T-helper 1 cell (primary cell): ENCODE results near the gene LRRC23.

ENCODE experiments used
- DNase-seq, 5 donors: peaks; one replicate each; pipeline ENCODE4 v3.0.0-alpha.2; 2012 to 2020

LRRC23 gene

DNA sequence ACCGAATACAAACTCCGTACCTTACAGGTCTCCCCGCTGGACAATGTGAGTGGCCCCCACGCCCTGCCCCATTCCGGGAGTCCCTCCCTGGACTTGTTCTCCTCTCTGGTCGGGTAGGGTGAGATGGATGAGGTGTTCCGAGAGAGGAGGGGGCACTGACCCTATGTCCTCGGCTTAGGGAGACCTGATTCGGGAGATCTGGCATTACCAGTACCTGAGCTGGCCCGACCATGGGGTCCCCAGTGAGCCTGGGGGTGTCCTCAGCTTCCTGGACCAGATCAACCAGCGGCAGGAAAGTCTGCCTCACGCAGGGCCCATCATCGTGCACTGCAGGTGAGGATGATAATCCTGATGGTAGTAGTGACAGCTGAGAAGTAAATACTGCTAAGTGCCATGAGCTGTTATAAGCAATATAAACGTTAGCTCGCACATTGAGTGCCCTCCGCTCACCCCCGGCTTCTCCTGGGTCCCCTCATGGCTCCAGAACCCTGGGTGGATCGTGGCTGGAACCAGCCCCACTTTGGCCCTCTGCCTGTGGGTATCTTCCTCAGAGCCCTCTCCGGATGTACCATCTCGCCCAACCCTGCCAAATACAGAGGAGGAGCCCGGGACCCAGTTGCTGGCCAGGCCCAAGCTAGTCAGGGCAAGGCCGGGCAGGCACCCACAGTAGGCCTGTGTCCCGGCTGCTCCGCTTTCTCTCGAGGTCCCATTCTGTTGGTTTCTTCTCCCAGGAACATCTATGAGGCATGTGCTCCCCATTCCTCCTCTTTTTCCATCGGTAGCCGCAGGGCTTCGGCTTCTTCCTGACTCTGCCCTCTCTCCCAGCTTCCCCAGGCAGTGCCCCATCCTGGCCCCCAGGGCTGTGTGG is 53.4 kb downstream of the LRRC23 start:
- DNase-seq, result no peak

GRCh38 chr12:6958609-6959057 is 54.0 kb downstream of the LRRC23 start:
- DNase-seq, result no peak

DNA sequence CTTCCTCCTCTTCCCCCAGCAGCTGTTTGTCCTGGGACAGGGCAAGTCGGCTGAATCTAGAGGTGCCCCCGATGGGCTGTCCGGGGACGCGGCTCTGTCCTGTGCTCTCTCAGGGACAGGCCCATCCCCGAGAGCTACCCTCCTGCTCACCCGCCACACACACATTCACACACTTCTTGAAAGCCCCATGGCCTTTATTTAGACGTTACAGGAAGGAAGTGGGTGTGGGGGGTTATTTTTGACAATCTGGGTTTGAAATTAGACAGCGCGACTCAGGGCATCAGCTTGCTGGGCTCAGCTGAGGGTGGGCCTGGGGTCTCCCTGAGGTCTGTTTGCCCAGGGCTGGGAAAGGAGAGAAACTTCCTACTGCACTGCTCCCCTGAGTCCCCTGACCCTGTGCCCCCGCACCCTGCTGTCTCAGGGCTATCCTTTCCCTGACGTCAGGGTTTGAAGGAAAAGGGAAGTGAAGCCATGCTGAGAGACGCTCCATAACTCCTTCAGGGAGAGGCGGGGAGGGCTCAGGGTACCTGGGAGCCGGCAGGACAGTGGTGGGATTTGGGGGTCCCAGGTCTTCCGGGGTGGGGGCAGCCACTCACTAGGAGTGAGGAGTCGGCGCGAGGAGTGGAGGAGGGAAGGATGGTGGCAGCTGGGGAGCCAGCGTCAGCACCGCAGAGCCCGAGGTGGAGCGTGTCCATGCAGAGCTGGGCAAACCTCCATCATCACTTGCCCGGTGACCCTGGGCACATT is 54.6 kb downstream of the LRRC23 start:
- DNase-seq, result peak; percentile 62 to 83 (median 73)

- DNase-seq, result no peak
Measured at GRCh38 chr12:6959805-6960592, 55.4 kb downstream of the LRRC23 start.

DNA sequence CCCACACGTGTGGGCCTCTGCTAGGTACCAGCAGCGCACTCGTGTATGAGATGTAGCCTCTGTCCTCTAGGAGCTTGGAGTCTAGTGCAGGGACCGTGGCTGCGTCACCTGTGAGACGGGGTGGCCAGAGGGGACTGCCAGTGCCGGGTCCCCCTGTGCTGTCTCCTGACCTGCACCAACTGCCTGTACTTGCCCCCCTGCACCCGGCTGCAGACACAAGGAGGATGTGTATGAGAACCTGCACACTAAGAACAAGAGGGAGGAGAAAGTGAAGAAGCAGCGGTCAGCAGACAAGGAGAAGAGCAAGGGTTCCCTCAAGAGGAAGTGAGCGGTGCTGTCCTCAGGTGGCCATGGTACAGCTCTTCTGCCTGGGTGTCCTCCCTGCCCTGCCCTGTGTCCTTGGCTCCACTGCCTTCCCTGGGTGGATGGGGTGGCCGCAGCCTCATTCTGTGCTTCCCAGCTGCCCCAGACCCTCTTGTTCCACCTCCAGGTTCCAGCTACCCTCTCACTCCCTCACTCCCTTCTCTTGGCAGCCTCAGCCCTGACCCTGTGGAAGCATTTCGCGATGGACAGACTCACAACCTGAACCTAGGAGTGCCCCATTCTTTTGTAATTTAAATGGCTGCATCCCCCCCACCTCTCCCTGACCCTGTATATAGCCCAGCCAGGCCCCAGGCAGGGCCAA is 56.1 kb downstream of the LRRC23 start:
- peak in 1 of 5 donors; percentile 85 for DNase-seq

DNA sequence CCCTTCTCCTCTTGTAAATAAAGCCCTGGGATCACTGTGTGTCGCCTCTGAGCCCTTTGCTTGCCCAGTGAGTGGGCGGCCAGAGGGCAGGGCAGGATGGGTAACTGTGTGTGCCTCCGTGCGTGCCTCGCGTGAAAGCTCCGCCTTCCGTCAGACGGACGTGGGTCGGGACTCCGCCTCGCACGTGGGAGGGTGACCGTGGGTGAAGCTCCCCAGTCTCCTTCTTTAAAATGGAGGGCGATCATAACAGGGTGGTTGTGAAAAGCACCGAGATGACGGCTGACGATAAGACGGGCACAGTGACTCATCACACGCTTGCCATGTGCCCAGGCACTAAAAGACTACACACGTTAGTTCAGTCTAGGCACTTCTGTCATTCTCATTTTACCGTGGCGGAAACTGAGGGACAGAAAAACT is 56.7 kb downstream of the LRRC23 start:
- peak; percentile 79 to 93 (median 85) for DNase-seq

DNA sequence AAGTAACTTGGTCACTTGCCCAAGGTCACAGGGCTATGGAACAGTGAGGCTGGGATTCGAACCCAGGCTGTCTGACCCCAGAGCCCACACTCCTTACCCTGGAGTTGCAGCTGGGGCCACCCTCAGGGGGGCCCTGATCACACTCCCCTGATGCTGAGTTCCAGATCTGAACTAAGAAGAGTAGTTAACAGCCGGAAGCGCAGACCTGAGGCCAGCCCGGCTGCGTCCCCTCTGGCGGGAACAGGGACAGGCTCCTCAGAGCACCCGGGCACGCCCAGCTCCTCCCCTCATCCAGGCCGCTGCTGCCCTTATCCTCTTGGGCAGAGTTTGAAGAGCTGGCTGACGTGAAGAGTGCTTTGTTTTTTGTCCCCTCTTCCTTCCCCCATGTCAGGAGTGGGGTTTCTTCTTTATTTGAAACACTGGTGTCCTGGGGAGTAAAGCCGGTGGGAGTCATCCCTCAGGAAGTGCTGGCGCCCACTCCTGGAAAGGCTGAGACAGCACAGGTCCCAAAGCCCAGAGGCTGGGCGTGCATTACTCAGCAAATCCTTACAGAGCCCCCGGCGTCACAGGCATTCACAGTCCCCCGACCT is 57.2 kb downstream of the LRRC23 start:
- peak in 2 of 5 donors; percentile 46 to 77 for DNase-seq

- no peak for DNase-seq
Measured at GRCh38 chr12:6962285-6963015, 57.8 kb downstream of the LRRC23 start.

- DNase-seq, result no peak
Measured at GRCh38 chr12:6963016-6963731, 58.6 kb downstream of the LRRC23 start.
